Fibroblast of gingiva (primary cell): ENCODE data around the gene S1PR5.
A peak's percentile ranks its signal among the peaks of the same experiment; 100 is the strongest.
"Not testable (repeated sequence)": the region's sequence is repeated elsewhere in the genome, so short reads cannot be mapped to it uniquely, and the experiment has no call there.

ENCODE experiments used
- DNase-seq: peaks from one replicate; pipeline ENCODE4 v3.0.0-alpha.2; 2011; ENCODE audit warnings: low read depth

Gene S1PR5, protein sequence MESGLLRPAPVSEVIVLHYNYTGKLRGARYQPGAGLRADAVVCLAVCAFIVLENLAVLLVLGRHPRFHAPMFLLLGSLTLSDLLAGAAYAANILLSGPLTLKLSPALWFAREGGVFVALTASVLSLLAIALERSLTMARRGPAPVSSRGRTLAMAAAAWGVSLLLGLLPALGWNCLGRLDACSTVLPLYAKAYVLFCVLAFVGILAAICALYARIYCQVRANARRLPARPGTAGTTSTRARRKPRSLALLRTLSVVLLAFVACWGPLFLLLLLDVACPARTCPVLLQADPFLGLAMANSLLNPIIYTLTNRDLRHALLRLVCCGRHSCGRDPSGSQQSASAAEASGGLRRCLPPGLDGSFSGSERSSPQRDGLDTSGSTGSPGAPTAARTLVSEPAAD

GRCh38 chr19:10517361-10517759 is at the start of gene S1PR5:
TSS of gene S1PR5 (minus strand) at chr19:10517447. CDS start at chr19:10515011, 2,436 bp downstream.
- no peak for DNase-seq

- DNase-seq: no peak
These were observed 49.6 kb upstream of the S1PR5 start for GRCh38 chr19:10566658-10567410.

GRCh38 chr19:10566408-10566657 is 49.1 kb upstream of the S1PR5 start:
- DNase-seq: no peak

DNA sequence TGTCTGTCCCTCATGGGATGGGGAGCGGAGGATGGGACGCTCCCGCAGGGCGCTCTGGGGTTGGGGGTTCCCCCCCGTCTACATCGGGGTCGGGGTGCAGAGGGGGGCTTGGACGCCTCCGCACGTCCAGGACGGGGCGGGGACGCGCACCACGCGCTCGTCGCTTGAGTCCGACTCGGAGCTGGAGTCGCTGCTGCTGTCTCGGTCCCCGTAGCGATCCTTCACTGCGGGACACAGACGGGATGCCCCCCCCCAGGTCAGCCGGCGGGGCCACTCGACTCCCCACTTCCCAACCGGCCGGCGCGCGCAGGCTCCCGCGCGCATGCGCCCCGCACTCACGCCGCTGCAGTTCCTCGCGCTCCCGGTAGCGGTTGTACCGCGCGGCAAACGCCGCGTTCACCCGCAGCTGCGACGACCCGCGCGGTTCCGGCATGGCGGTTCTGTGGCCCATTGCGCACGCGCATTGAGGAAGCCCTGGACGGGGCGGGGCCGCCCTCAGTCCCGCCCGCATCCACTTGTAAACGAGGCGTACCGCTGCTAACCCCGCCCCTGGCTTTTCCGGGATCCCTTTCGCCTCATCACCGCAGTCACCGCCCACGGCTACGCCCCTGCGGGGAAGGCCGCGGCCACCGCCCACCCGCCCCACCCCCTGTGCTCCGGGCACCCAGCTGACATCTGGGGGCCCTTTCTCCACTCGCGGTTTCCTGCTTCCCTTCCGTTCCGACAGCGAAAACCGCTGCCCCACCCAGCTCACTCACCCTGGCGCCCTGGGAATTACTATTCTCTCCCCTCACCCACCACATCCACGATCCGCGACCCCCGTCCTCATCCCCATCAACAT is 48.5 kb upstream of the S1PR5 start, which contains the start of gene KRI1:
Gene KRI1, minus strand, starts transcription at position 444 of the 841 bp plus-strand sequence. Its CDS starts 11 bp downstream, at position 433.
- DNase-seq: peak; percentile 97

DNA sequence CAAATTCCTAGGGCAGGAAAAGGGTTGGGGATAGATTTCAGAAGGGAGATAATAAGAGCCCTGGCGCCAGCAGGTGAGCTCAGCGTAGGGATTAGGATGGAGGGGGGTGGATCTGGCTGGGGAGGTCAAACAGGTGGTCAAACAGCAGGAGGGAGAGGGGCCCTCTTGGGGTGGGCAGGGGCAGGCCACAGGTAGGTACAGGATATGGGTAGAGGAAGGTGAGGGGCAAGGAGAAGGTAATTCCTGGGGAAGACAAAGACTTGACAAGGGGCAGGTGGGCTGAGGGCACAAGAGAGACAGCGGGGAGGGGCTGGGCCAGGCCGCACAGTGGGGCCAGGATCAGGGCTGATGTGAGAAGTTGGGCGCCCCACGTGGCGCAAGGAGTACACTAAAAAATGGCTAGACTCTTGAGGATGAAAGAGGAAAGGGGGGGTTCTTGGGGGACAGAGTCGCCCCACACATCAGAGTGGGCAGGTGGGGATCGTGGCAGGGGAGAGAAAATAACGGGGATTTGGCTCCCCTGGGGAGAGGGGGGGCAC is 47.9 kb upstream of the S1PR5 start:
- DNase-seq: no peak

DNA sequence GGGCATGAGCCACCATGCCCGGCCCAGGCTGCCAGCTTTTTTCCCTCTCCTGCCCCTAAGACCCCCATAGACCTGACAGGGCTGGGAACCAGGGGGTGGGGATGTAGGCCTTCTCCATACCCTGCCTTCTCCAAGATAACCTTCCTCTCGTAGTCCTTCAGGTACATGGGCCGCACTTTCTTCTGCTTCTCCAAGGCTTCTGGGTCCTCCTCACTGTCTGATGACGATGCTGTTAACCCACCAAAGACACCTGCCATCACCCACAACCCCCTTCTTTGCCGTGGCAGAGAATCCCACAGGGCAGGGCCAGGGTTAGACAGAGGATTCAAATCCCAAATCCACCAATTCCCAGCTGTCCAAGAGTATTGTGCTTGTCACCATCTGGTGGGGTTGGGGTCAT is 45.4 kb upstream of the S1PR5 start:
- no peak for DNase-seq

GRCh38 chr19:10560154-10560553 is 42.9 kb upstream of the S1PR5 start:
- no peak for DNase-seq

DNA sequence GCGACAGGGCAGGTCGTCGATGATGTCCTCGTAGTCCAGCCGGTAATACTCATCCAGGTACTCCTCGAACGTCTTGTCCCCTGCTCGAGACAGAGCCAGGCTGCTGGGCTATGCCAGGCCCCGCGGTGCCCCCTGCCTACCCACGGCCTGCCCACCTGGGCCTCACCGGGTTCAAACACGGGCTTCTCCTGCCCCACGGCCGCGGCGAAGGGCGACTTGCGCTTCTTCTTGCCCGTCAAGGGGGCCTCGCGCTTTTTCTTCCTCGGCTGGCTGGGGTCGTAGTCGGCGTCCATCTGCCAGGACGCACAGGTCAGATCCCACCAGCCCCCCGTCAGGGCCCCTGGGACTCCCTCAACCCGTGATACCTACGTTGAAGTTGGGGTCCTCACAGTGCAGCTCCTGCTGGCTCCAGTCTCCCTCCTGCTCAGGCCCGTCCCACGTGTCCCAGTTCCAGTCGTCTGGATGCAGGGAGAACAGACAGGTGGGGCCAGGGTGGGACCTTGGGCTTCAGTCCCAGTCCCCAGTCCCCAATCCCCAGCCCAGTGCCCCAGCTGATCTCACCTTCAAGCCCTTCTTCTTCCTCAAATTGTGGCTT is 40.5 kb upstream of the S1PR5 start:
- no peak for DNase-seq

GRCh38 chr19:10555610-10555973 is 38.3 kb upstream of the S1PR5 start:
- no peak for DNase-seq

DNA sequence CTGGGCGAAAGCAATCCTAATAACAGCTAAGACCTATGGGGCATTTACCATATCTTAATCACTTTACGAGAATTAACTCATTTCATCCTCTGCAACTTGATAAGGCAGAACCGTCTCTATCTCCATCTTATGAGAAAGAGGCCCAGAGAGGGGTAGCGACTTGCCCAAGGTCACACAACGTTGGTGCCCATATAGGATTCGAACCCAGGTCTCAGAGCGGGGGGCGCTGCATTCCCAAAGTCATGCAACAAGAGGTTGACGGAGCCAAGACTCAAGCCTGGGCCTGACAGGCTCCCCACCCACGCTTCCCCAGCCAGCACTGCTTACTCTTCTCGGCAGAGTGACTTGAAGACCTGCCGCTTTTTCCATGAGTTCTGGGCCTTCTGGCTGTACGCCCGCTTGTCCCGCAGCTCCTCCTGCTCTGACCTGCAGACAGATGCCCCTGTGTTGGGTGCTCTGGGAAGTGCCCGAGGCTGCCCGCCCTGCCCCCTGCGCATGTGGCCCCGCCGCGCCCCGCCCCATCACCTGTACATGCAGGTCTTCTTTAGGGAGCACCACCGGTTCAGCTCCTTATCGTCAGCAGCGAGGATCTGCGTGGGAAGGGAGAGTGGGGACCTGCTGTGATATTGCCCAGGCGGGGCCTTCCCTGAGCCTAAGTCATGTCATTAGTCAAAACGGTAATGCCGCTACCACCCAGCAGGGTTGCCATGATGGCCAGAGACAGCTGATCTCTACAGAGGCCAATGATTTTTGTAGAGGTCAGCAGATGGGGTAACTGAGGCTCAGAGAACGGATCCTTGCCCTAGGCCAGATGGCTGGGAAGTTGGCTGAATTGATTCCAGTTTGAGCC is 37.7 kb upstream of the S1PR5 start:
- no peak for DNase-seq

DNA sequence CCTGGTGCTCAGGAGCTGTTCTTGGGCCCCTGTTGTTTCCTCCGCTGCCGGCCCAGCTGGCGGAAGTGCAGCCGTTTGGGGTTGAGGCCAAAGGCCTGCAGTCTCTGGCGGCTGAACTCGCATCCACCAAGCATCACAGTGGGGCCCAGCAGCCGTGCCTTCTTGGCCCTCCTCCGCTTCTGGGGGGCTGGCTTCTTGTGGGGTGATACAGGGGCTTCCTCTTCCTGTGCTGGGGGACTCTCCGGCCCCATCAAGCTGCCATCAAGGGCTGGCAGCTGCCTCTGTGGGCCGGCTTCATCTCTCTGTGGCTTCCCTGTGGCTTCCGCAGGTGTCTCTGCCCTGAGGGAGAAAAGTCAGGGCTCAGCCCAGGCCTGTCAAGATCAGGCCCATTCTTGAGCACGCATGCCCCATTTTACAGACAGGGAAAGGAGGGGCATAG is 36.7 kb upstream of the S1PR5 start:
- no peak for DNase-seq

DNA sequence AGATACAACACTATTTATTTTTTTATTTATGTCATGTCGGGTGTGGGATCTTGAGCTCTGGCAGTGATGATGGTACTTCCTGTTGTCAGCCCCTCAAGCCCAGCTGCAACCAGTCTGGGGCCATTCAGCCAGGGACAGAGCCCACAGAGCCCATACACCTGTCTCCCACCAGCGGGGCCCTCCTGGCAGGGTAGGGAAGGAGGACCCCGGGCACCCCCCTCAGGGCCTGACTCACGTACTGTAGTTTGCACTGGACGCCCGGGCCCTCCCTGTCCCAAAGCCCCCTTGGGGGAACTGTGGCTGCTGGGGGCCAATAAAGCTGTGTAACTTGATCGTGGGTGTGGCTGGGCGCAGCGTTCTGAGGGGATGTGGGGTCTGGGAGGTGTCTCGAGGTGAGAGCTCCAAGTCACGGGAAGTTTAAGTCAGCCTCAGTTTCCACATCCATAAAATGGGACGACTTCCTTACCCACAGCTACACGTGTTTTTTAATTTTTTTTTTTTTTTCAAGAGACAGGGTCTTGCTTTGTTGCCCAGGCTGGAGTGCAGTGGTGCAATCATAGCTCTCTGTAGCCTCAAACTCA is 35.9 kb upstream of the S1PR5 start:
- DNase-seq: no peak

DNA sequence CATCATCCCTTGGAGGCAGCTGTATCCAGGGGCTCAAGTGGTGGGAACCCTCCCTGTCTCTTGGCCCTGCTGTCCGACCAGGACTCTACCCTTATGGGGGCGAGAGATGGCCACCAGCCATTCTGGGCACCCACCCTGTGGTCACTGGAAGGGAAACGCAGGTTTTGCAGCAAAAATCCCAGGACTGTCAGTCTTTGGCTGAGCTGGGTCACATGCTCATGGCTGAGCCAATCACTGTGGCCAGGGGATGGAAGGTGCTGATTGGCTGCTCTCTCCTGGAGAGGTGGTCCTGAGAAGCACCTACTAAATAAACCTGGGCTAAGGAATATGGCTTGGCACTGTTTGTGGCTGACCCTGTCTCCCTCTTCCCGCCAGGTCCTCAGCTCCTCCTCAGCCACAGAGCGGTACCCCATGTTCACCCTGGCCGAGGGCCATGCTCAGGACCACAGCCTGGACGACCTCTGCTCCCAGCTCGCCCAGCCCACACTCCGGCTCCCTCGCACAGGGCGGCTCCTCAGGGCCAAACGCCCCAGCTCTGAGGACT is 35.3 kb upstream of the S1PR5 start:
- no peak for DNase-seq

GRCh38 chr19:10551698-10552301 is 34.6 kb upstream of the S1PR5 start:
- no peak for DNase-seq

DNA sequence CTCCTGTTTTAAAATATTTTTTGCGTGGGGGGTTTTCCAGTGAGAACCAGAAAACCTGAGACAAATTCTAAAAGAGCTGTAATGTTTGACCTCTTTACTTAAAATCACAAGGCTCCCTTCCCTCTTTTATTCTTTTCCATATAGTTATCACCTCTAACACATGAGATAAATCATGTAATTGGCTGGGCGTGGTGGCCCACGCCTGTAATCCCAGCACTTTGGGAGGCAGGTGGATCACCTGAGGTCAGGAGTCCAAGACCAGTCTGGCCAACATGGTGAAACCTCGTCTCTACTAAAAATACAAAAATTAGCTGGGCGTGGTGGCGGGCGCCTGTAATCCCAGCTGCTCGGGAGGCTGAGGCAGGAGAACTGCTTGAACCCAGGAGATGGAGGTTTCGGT is 33.8 kb upstream of the S1PR5 start:
- not testable (repeated sequence) for DNase-seq

DNA sequence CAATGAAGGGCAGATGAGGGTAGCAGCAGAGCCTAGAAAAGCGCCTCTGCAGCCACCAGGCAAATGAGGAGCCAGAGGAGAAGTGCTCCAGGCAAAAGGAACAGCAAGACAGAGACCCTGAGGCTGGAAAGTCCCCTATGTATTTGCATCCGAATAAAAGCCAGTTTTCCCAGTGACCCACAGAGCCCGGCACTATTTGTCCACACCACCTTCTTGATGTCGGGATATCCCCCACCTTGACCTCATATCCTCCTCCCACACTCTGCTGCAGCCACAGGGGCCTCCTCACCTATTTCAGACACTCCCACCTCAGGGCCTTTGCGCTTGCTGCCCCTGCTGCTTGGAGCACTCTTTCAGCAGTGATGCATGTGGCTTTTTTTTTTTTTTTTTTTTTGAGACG is 33.1 kb upstream of the S1PR5 start:
- DNase-seq: no peak

- no peak for DNase-seq
These were observed 32.5 kb upstream of the S1PR5 start for GRCh38 chr19:10549733-10550132.

- no peak for DNase-seq
These were observed 31.6 kb upstream of the S1PR5 start for GRCh38 chr19:10548746-10549276.

- no peak for DNase-seq
These were observed 29.6 kb upstream of the S1PR5 start for GRCh38 chr19:10546817-10547216.
